Measurements from ENCODE around the gene IL20RA. TPM values are rescaled to one million over a fixed set of nuclear protein-coding genes. Genes with fewer than 3 reads are reported as not detected.

The IL20RA gene
- total and polyA plus RNA-seq, 2 of the 8 experiments (the other 6 are each of a cell fraction or from before 2014, with no cell fraction given): 1.3 to 1.7 TPM

DNA sequence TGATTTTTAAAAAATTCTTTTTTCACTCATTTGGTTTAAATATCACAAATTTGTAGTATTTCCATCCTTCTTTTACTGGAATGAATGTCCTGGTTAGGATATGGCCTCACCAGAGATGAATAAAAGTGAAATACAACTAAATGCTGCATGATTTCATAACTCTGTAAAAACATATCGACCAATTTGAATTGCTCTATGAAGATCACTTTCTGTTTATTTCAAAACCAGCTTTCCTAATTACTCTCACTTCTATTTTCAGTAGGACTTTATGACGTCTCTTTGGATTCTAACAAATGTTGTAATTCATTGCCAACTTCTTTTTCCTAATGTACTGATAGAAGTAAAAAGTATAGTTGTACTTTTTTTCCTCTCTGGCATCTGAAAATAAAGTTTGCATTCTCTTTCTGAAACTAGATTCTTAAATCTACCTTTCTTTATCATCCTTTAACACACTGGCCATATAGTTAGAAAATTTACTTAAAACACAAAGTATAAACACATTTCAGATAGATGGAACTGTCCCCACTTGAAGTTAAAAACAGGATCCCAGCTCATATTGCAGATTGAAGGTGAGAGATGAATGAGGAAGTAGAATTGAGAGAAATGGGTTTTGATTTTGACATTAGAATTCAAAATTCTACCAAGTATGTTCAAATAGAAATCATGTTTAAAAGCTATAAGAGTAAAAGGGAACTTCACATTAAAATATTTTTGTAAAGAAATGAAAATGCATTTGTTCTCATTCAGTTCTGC lies 40.3 kb upstream of the IL20RA start (continued):
- no peak for TF ChIP-seq SP1 (IDR thresholded peaks at IDR 0.05; ENCODE audit: low read depth, low read length)
- TF ChIP-seq SUZ12 (IDR thresholded peaks at IDR 0.05; ENCODE audit: low read length): no peak
- no peak for TF ChIP-seq SAP30 (IDR thresholded peaks at IDR 0.05; ENCODE audit: insufficient read depth, insufficient replicate concordance, low read length)
- no peak for TF ChIP-seq YY1 (IDR thresholded peaks at IDR 0.05; ENCODE audit: low read depth, low read length)
- no peak for TF ChIP-seq JUND (IDR thresholded peaks at IDR 0.05; ENCODE audit: low read length)
- TF ChIP-seq JUN (IDR thresholded peaks at IDR 0.05; ENCODE audit: low read depth, low read length): no peak
- TF ChIP-seq TCF12 (IDR thresholded peaks at IDR 0.05; ENCODE audit: low read depth, low read length): no peak
- no peak for TF ChIP-seq NRF1 (IDR thresholded peaks at IDR 0.05; ENCODE audit: low read depth, low read length)
